ENCODE results near the gene NT5C1B. TPM values are rescaled to one million over a fixed set of nuclear protein-coding genes. Genes with fewer than 3 reads are reported as not detected.

NT5C1B gene
- total and polyA plus RNA-seq, 10 of the 15 experiments (the other 5 are each of a cell fraction or from before 2014, with no cell fraction given): 0.40 to 0.44 TPM; not detected in 8

- RAD21 ChIA-PET (ENCODE audit: unreplicated experiment): interaction anchor here (0.9 kb wide), 1 partner anchor 91 kb away, joined by 3 read pairs; no protein-coding TSS in a partner anchor
- POLR2A ChIA-PET: no interaction called here
- in situ Hi-C loops (cut with MboI): no loop called here
Observed at GRCh38 chr2:18612133-18612532, 22.8 kb upstream of the NT5C1B start.

DNA sequence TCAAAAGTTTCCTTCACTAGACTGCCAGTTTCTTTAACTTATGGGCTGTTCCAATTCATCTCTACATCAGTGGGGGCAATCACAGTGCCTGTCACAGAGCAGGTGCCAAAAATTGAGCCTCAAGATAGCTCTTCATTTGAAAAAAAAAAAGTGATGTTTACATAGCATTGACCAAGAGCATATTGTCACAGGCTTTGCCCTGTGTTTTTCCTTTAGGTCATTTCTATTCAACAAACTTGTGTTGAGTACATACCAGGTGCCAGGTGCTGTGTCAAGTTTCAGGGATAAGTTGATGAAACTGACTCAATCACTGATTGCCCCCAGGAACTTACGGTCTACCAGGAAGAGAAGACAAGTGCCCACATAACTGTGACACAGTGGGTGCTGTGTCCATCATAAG, 22.2 kb upstream of the NT5C1B start:
- in situ Hi-C loops (cut with MboI): no loop called here
- TF ChIP-seq ESRRA (IDR thresholded peaks at IDR 0.05; ENCODE audit: low read length) (no peak), SMAD1 (IDR thresholded peaks at IDR 0.05; ENCODE audit: low read depth, partially characterized antibody) (no peak), CHD2 (IDR thresholded peaks at IDR 0.05; ENCODE audit: borderline replicate concordance, low read depth, low read length) (no peak), NBN (IDR thresholded peaks at IDR 0.05) (no peak), BMI1 (IDR thresholded peaks at IDR 0.05; ENCODE audit: borderline replicate concordance) (no peak), ETV6 (conservative IDR thresholded peaks at IDR 0.05 in 1 of 2, IDR thresholded peaks at IDR 0.05 in 1 of 2; ENCODE audit: borderline replicate concordance in 1 of 2, low read depth in 1 of 2) (no peak), MEF2A (IDR thresholded peaks at IDR 0.05; ENCODE audit: insufficient read depth, low read depth, low read length) (no peak), TAF1 (IDR thresholded peaks at IDR 0.05; ENCODE audit: borderline replicate concordance, low read depth, low read length) (no peak)
- Histone ChIP-seq H4K20me1 (ENCODE audit: control insufficient read depth, insufficient read depth) (no peaks in the 10 kb centered on the region), H2AFZ (ENCODE audit: control insufficient read depth, low read depth, low read length) (no peak overlapping the region), H3K36me3 (ENCODE audit: control insufficient read depth in 2 of 2, insufficient read depth in 2 of 2, low read length in 1 of 2) (no peaks in the 10 kb centered on the region), H3K4me3 (no peak overlapping the region), H3K27ac (ENCODE audit: control insufficient read depth, insufficient read depth) (no peak overlapping the region), H3K9ac (ENCODE audit: control insufficient read depth, insufficient read depth, low read length) (no peak overlapping the region), H3K4me1 (ENCODE audit: control insufficient read depth, insufficient read depth, low read length) (no peaks in the 10 kb centered on the region), H3K4me2 (ENCODE audit: control insufficient read depth, insufficient read depth) (no peak overlapping the region), H3K79me2 (ENCODE audit: control insufficient read depth, insufficient read depth, low read length) (no peaks in the 10 kb centered on the region), H3K27me3 (replicated peaks in 1 of 2; ENCODE audit: control insufficient read depth in 2 of 2, insufficient read depth in 2 of 2, low read length in 1 of 2) (no peaks in the 10 kb centered on the region), H3K9me3 (replicated peaks; ENCODE audit: control insufficient read depth, insufficient read depth, low read length) (no peaks in the 10 kb centered on the region)
- ChIA-PET SMC1A (ENCODE audit: uncharacterized antibody, unreplicated experiment) (no interaction called here), RAD21 (ENCODE audit: unreplicated experiment) (no interaction called here), CTCF (no interaction called here), POLR2A (no interaction called here)
- no TSS peak for BruUV-seq (replicated peaks)
- intact Hi-C loops (cut with micrococcal nuclease; ENCODE audit: unreplicated experiment): no loop called here
- WGBS (ENCODE audit: insufficient coverage, insufficient replicate concordance, low lambda C conversion rate, missing lambda C conversion rate): 35% methylated on average over 1 of the region's 1 CpG
- FAIRE-seq: no peak
- DNase-seq (ENCODE audit: low read depth, low spot score): no peak
- ATAC-seq: no peak

More at GRCh38 chr2:18612133-18612532, 22.8 kb upstream of the NT5C1B start:
- CTCF ChIA-PET: no interaction called here
- 12% methylated on average over 3 of the region's 3 CpGs for WGBS (ENCODE audit: insufficient coverage, insufficient replicate concordance, low lambda C conversion rate, missing lambda C conversion rate)
- H2AFZ ChIP-seq (ENCODE audit: control insufficient read depth, low read depth, low read length): no peak overlapping the region
- intact Hi-C loops (cut with micrococcal nuclease; ENCODE audit: unreplicated experiment): no loop called here
- DNase-seq (ENCODE audit: low read depth, low spot score) (no peak), ATAC-seq (no peak), FAIRE-seq (no peak)
- no peak overlapping the region for H3K27ac ChIP-seq (ENCODE audit: control insufficient read depth, insufficient read depth)
- H3K9me3 ChIP-seq (replicated peaks; ENCODE audit: control insufficient read depth, insufficient read depth, low read length): no peaks in the 10 kb centered on the region
- no peaks in the 10 kb centered on the region for H3K4me1 ChIP-seq (ENCODE audit: control insufficient read depth, insufficient read depth, low read length)
- no peaks in the 10 kb centered on the region for H4K20me1 ChIP-seq (ENCODE audit: control insufficient read depth, insufficient read depth)
- no peak for TF ChIP-seq ZBED1 (IDR thresholded peaks at IDR 0.05; ENCODE audit: borderline replicate concordance)
- no peak for TF ChIP-seq CREB1 (IDR thresholded peaks at IDR 0.05; ENCODE audit: low read depth)
- no peak for TF ChIP-seq ATF2 (IDR thresholded peaks at IDR 0.05; ENCODE audit: low read length)
- TF ChIP-seq MYB (IDR thresholded peaks at IDR 0.05; ENCODE audit: borderline replicate concordance, low read depth, low read length): no peak
- H3K36me3 ChIP-seq (ENCODE audit: control insufficient read depth in 2 of 2, insufficient read depth in 2 of 2, low read length in 1 of 2): no peaks in the 10 kb centered on the region
- SMC1A ChIA-PET (ENCODE audit: uncharacterized antibody, unreplicated experiment): no interaction called here
- H3K79me2 ChIP-seq (ENCODE audit: control insufficient read depth, insufficient read depth, low read length): no peaks in the 10 kb centered on the region
- no TSS peak for BruUV-seq (replicated peaks)
- no peak overlapping the region for H3K9ac ChIP-seq (ENCODE audit: control insufficient read depth, insufficient read depth, low read length)
- no peak overlapping the region for H3K4me3 ChIP-seq
- no peak overlapping the region for H3K4me2 ChIP-seq (ENCODE audit: control insufficient read depth, insufficient read depth)
- H3K27me3 ChIP-seq (replicated peaks in 1 of 2; ENCODE audit: control insufficient read depth in 2 of 2, insufficient read depth in 2 of 2, low read length in 1 of 2): no peaks in the 10 kb centered on the region

Data from GM12878 (cell line).